PC-3 (cell line): ENCODE measurements around the gene LRIF1. TPM values are rescaled to one million over a fixed set of nuclear protein-coding genes. Genes with fewer than 3 reads are reported as not detected.
A peak's percentile ranks its signal among the peaks of the same experiment; 100 is the strongest.

ENCODE experiments used
- ATAC-seq: fragments of 200-7000 bp; cut with Tn5 transposase; 2 replicates; pipeline ENCODE4 v1.9.1; 2020; ENCODE audit warnings: mild to moderate bottlenecking, moderate library complexity
- Bru-seq: library from RNA; stranded (reverse); fragments of 400-500 nt; gene quantifications from one replicate; lab custom pipeline; 2021; lab: Mats Ljungman, UMichigan
- BruChase-seq, 2 experiments: library from RNA; stranded (reverse); fragments of 400-500 nt; gene quantifications; one replicate each; lab custom pipeline; 2021; lab: Mats Ljungman, UMichigan
- BruUV-seq: library from RNA; stranded (reverse); fragments of 400-500 nt; replicated peaks from 2 replicates; lab custom pipeline; 2021; lab: Mats Ljungman, UMichigan
- CTCF ChIA-PET: fragments of 300-600 bp; sonication (Branson Sonifier 250); formaldehyde crosslinking; loops from one replicate; lab custom pipeline; 2022; ENCODE audit warnings: antibody characterized with exemption; lab: Charles Lee
- POLR2A ChIA-PET: fragments of 300-600 bp; sonication (Branson Sonifier 250); formaldehyde crosslinking; loops from one replicate; lab custom pipeline; 2022; ENCODE audit warnings: antibody characterized with exemption; ENCODE audit not compliant: unreplicated experiment; lab: Charles Lee
- DNase-seq: peaks from one replicate; pipeline ENCODE4 v3.0.0-alpha.2; 2015
- H2AFZ ChIP-seq: fragments of 300-600 bp; sonication (generic); 2 replicates; pipeline ENCODE4 v1.6.0; 2016; ENCODE audit warnings: antibody characterized with exemption, low read length
- H3F3A ChIP-seq: fragments of 300-600 bp; sonication (generic); one replicate; pipeline ENCODE4 v1.6.0; 2017; ENCODE audit warnings: antibody characterized with exemption, low read length, control low read depth, mild to moderate bottlenecking; ENCODE audit not compliant: unreplicated experiment
- H3K27ac ChIP-seq: fragments of 300-600 bp; sonication (generic); 2 replicates; pipeline ENCODE4 v1.5.1; 2016; ENCODE audit warnings: mild to moderate bottlenecking, low read length
- H3K27me3 ChIP-seq: fragments of 300-600 bp; sonication (generic); 2 replicates; pipeline ENCODE4 v1.6.1; 2016; ENCODE audit warnings: low read length, mixed read lengths
- H3K36me3 ChIP-seq: fragments of 300-600 bp; sonication (generic); 2 replicates; pipeline ENCODE4 v1.6.1; 2016; ENCODE audit warnings: low read depth, mixed run types, low read length, mixed read lengths
- H3K4me1 ChIP-seq: fragments of 300-600 bp; sonication (generic); 2 replicates; pipeline ENCODE4 v1.5.1; 2016; ENCODE audit warnings: low read length; ENCODE audit not compliant: insufficient read depth
- H3K4me2 ChIP-seq: fragments of 300-600 bp; sonication (generic); 2 replicates; pipeline ENCODE4 v1.6.0; 2016; ENCODE audit warnings: low read length
- H3K4me3 ChIP-seq: fragments of 300-600 bp; sonication (generic); 2 replicates; pipeline ENCODE4 v1.5.1; 2016; ENCODE audit warnings: mild to moderate bottlenecking, low read length, mixed read lengths
- H3K79me2 ChIP-seq: fragments of 300-600 bp; sonication (generic); 2 replicates; pipeline ENCODE4 v1.6.1; 2017; ENCODE audit warnings: low read length, mixed read lengths
- H3K9ac ChIP-seq: fragments of 300-600 bp; sonication (generic); 2 replicates; pipeline ENCODE4 v1.6.0; 2016; ENCODE audit warnings: mild to moderate bottlenecking, low read length
- H3K9me2 ChIP-seq: fragments of 300-600 bp; sonication (generic); replicated peaks from 2 replicates; pipeline ENCODE4 v1.6.1; 2016; ENCODE audit warnings: mixed run types, low read length, mixed read lengths
- H3K9me3 ChIP-seq: fragments of 300-600 bp; sonication (generic); 2 replicates; pipeline ENCODE4 v1.6.1; 2016; ENCODE audit warnings: low read length, mixed read lengths
- H4K20me1 ChIP-seq: fragments of 300-600 bp; sonication (generic); 2 replicates; pipeline ENCODE4 v1.6.1; 2016; ENCODE audit warnings: low read length, mixed read lengths
- EZH2 ChIP-seq: fragments of 300-600 bp; sonication (generic); IDR thresholded peaks from one replicate; pipeline ENCODE4 v1.6.1; 2017; ENCODE audit warnings: antibody characterized with exemption, mild to moderate bottlenecking, low read length; ENCODE audit not compliant: unreplicated experiment
- EZH2phosphoT487 ChIP-seq: fragments of 300-600 bp; sonication (generic); IDR thresholded peaks from 2 replicates; pipeline ENCODE4 v1.6.1; 2018; ENCODE audit warnings: mild to moderate bottlenecking, antibody characterized with exemption, low read length, borderline replicate concordance
- intact Hi-C: fragments of 100-400 bp; cut with micrococcal nuclease; formaldehyde crosslinking; loops from 2 replicates; pipeline ENCODE4 v1.9.0; 2023
- long read RNA-seq: library from polyadenylated mRNA; unstranded; transcript quantifications from one replicate; pipeline ENCODE4 v2.0.0, GENCODE V29; 2021; ENCODE audit not compliant: unreplicated experiment
- total RNA-seq: library from RNA; depleted of rRNA; stranded (reverse); fragments of >200 nt; gene quantifications from 2 replicates; pipeline ENCODE4 v1.2.3, GENCODE V29; 2014; rRNA removed
- TF ChIP-seq, protein P1 (sequence below): fragments of 300-600 bp; sonication (generic); conservative IDR thresholded peaks from 2 replicates; pipeline ENCODE4 v1.5.1; 2017; ENCODE audit warnings: antibody characterized with exemption, low read depth, mild to moderate bottlenecking, low read length

The LRIF1 gene, protein sequence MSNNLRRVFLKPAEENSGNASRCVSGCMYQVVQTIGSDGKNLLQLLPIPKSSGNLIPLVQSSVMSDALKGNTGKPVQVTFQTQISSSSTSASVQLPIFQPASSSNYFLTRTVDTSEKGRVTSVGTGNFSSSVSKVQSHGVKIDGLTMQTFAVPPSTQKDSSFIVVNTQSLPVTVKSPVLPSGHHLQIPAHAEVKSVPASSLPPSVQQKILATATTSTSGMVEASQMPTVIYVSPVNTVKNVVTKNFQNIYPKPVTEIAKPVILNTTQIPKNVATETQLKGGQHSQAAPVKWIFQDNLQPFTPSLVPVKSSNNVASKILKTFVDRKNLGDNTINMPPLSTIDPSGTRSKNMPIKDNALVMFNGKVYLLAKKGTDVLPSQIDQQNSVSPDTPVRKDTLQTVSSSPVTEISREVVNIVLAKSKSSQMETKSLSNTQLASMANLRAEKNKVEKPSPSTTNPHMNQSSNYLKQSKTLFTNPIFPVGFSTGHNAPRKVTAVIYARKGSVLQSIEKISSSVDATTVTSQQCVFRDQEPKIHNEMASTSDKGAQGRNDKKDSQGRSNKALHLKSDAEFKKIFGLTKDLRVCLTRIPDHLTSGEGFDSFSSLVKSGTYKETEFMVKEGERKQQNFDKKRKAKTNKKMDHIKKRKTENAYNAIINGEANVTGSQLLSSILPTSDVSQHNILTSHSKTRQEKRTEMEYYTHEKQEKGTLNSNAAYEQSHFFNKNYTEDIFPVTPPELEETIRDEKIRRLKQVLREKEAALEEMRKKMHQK
- total RNA-seq (12.6 and 18.1 TPM in 2 replicates), Bru-seq, nascent RNA (percentile 86 among the genes with signal in this experiment), BruChase-seq, experiment 1, labeled RNA remaining after a 6-hour chase (percentile 92 among the genes with signal in this experiment), BruChase-seq, experiment 2, labeled RNA remaining after a 2-hour chase (percentile 93 among the genes with signal in this experiment)
- long read RNA-seq, transcript LRIF1-202 (3 exons, 1,796 nt): major isoform, 16 of 53 reads
- long read RNA-seq, transcript LRIF1-201 (4 exons, 3,475 nt): minor isoform, 15 of 53 reads
- long read RNA-seq, partial matches to known transcripts: 10 of 53 reads
- long read RNA-seq, other reads (novel, unspliced or antisense): 12 of 53 reads

DNA sequence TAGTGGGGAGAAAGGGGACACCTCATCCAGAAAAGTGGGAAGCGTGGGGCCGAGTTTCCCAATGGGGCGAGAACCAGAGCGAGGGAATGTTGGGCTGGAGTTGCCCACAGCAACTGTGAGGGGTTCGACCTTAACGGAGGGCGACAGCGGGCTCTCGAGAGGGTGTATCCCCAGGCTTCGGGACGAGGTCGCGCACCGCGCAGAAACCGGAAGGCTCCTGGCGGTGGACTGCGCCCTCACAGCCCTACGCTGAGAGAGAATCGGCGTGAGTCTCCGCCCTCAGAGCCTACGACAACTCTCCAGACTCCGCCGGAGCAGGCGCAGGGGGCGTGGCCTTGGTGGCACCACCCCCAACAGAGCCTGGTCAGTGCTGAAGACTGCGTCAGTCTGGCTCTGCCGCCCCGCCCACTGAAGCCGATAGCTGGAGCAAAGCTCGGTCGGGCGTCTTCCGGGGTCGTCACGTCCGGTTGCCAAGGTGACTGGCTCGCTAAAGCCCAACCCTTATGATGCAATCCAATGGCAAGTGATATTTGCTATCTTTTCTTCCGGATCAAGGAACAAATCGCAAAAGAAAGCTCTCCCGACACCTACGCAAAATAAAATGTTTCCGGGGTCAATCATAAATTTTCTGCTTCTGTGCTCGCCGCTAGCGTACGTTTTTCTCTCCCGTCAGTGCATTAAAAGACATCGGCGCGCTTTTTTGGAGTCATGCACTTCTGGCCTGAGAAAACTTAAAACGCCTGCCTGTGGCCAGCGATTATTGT is at the start of gene LRIF1:
TSS of gene LRIF1 (minus strand) at position 232 of the 764 bp plus-strand sequence. CDS start 234 bp downstream, outside the sequence.
- peak; percentile 100 for ATAC-seq
- BruUV-seq: no TSS peak
- H3K4me1 ChIP-seq: peaks cover 28% of the 10 kb centered on the region
- peak within 1 kb of the TSS; percentile 93 for H3K27ac ChIP-seq
- H3K9me2 ChIP-seq: no peaks in the 10 kb centered on the region
- H3K36me3 ChIP-seq: peaks cover 14% of the 10 kb centered on the region; the same call in 1 of the 2 replicates
- 0 out of 2 replicates have a peak, but pooled peaks cover 7% of the 10 kb centered on the region for H3K9me3 ChIP-seq
- no peaks in the 10 kb centered on the region for H3K27me3 ChIP-seq
- DNase-seq: peak; percentile 99
- CTCF ChIA-PET: no interaction called here
- peaks cover 47% of the 10 kb centered on the region for H3K79me2 ChIP-seq
- H3K9ac ChIP-seq: peak within 1 kb of the TSS; percentile 94
- H3F3A ChIP-seq: no peaks in the 10 kb centered on the region
- H3K4me3 ChIP-seq: peak within 1 kb of the TSS; percentile 93
- peak within 1 kb of the TSS; percentile 94 for H2AFZ ChIP-seq
- peaks cover 9% of the 10 kb centered on the region; the same call in 1 of the 2 replicates for H4K20me1 ChIP-seq
- intact Hi-C loops: loop anchor here (1.0 kb wide), 2 partner anchors 47 to 176 kb away; partner anchors contain the start of genes CEPT1 and DRAM2
- TF ChIP-seq, protein P1, sequence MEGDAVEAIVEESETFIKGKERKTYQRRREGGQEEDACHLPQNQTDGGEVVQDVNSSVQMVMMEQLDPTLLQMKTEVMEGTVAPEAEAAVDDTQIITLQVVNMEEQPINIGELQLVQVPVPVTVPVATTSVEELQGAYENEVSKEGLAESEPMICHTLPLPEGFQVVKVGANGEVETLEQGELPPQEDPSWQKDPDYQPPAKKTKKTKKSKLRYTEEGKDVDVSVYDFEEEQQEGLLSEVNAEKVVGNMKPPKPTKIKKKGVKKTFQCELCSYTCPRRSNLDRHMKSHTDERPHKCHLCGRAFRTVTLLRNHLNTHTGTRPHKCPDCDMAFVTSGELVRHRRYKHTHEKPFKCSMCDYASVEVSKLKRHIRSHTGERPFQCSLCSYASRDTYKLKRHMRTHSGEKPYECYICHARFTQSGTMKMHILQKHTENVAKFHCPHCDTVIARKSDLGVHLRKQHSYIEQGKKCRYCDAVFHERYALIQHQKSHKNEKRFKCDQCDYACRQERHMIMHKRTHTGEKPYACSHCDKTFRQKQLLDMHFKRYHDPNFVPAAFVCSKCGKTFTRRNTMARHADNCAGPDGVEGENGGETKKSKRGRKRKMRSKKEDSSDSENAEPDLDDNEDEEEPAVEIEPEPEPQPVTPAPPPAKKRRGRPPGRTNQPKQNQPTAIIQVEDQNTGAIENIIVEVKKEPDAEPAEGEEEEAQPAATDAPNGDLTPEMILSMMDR: 0 out of 2 replicates have a peak, but pooled peaks have one; percentile 15
- TF ChIP-seq EZH2phosphoT487: no peak
- peak within 1 kb of the TSS; percentile 98 for H3K4me2 ChIP-seq
- POLR2A ChIA-PET: interaction anchor here (0.5 to 0.8 kb wide), 9 partner anchors 8 to 1502 kb away, joined by 3 to 6 read pairs (median 4); no protein-coding TSS in a partner anchor

DNA sequence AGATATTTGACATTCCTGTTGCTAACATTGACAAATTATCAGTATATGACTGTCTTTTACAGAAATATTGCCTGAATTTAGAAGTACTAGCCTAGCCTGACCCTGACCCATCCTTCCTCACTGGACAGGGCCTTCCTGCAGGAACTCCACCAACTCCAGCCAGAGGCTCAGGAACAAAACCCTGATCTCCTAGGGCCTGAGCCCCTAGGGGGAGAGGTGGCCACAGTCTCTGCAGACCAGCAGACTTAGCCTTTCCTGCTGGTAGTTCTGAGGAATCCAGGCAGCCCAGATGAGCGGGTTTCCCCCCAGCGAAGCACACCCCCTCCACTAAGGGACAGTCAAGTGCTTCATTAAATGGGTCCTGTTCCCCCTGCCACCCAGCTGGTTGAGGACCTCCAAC is 44.3 kb upstream of the LRIF1 start:
- H3K4me1 ChIP-seq: no peaks in the 10 kb centered on the region
- H3K79me2 ChIP-seq: no peaks in the 10 kb centered on the region
- H3K9ac ChIP-seq: no peak overlapping the region
- H3K4me3 ChIP-seq: no peak overlapping the region
- H3K27me3 ChIP-seq: no peaks in the 10 kb centered on the region
- TF ChIP-seq EZH2 (no peak), EZH2phosphoT487 (no peak)
- TF ChIP-seq, protein P1: no peak
- no peaks in the 10 kb centered on the region for H4K20me1 ChIP-seq
- intact Hi-C loops: no loop called here
- H3K9me2 ChIP-seq: no peaks in the 10 kb centered on the region
- no peak overlapping the region for H2AFZ ChIP-seq
- POLR2A ChIA-PET: no interaction called here
- ATAC-seq: no peak
- CTCF ChIA-PET: no interaction called here
- no peak overlapping the region for H3K4me2 ChIP-seq
- H3K36me3 ChIP-seq: no peaks in the 10 kb centered on the region
- no peaks in the 10 kb centered on the region for H3F3A ChIP-seq
- no TSS peak for BruUV-seq
- H3K27ac ChIP-seq: no peak overlapping the region
- H3K9me3 ChIP-seq: peaks cover 6% of the 10 kb centered on the region; the same call in 1 of the 2 replicates
- no peak for DNase-seq
